B cell (primary cell): Measurements from ENCODE around the gene CCDC7. TPM values are rescaled to one million over a fixed set of nuclear protein-coding genes. Genes with fewer than 3 reads are reported as not detected.

ENCODE experiments used
- ATAC-seq: fragments of 200-7000 bp; cut with Tn5 transposase; one replicate; pipeline ENCODE4 v1.10.0; 2021; ENCODE audit warnings: low read depth, mild to moderate bottlenecking, moderate number of reproducible peaks, moderate library complexity
- CTCF ChIA-PET: fragments of 350-600 bp; sonication (Branson Sonifier 250); formaldehyde crosslinking; loops from one replicate; lab custom pipeline; 2021; ENCODE audit warnings: antibody characterized with exemption, inconsistent platforms; lab: Charles Lee
- POLR2A ChIA-PET: fragments of 350-600 bp; sonication (Branson Sonifier 250); formaldehyde crosslinking; loops from one replicate; lab custom pipeline; 2021; ENCODE audit warnings: antibody characterized with exemption; lab: Charles Lee
- DNase-seq: peaks from one replicate; pipeline ENCODE4 v3.0.0; 2013
- H2AFZ ChIP-seq: 2 replicates; pipeline ENCODE4 v1.6.1; 2012; ENCODE audit warnings: mild to moderate bottlenecking, low read depth, low read length; ENCODE audit not compliant: insufficient read depth, poor library complexity, severe bottlenecking
- H3K27ac ChIP-seq, 2 donors: 1 replicate in 1 of 2; 2 replicates in 1 of 2; pipeline ENCODE4 v1.5.1; 2012 to 2013; ENCODE audit warnings: low read length in 2 of 2, mild to moderate bottlenecking in 2 of 2, moderate library complexity in 1 of 2
- H3K27me3 ChIP-seq, 4 experiments: fragments of 200-600 bp in 1 of 4; sonication (generic) in 1 of 4; replicated peaks in 1 of 4; 1 replicate in 2 of 4; 2 replicates in 2 of 4; pipeline versions ENCODE4 v1.6.1 to v1.7.0; 2013 to 2016; ENCODE audit warnings: low read length in 3 of 4, mild to moderate bottlenecking in 2 of 4, mixed read lengths in 1 of 4, moderate library complexity in 1 of 4; ENCODE audit not compliant: insufficient read depth in 4 of 4, control insufficient read depth in 3 of 4; ENCODE audit errors: control extremely low read depth in 1 of 4
- H3K36me3 ChIP-seq, 2 experiments: replicated peaks in 1 of 2; 1 replicate in 1 of 2; 2 replicates in 1 of 2; pipeline versions ENCODE4 v1.6.1 to v1.7.1; 2013; ENCODE audit warnings: low read length in 1 of 2; ENCODE audit not compliant: insufficient read depth in 2 of 2, control insufficient read depth in 1 of 2; ENCODE audit errors: control extremely low read depth in 1 of 2, extremely low read depth in 1 of 2
- H3K4me1 ChIP-seq, 2 donors: fragments of 200-600 bp in 1 of 2; sonication (generic) in 1 of 2; 1 replicate in 1 of 2; 2 replicates in 1 of 2; pipeline versions ENCODE4 v1.5.1 to v1.6.1; 2013 to 2017; ENCODE audit warnings: low read length in 2 of 2; ENCODE audit not compliant: control insufficient read depth in 2 of 2, insufficient read depth in 2 of 2
- H3K4me2 ChIP-seq: replicated peaks from 2 replicates; pipeline ENCODE3; 2012; ENCODE audit warnings: mild to moderate bottlenecking, low read depth, low read length; ENCODE audit not compliant: poor library complexity, severe bottlenecking
- H3K4me3 ChIP-seq, 5 experiments: fragments of 200-600 bp in 1 of 5; sonication (generic) in 1 of 5; 1 replicate in 3 of 5; 2 replicates in 2 of 5; pipeline versions ENCODE4 v1.5.1 to v1.7.0; 2011 to 2016; ENCODE audit warnings: low read length in 4 of 5, mild to moderate bottlenecking in 4 of 5, low read depth in 2 of 5, control low read depth in 1 of 5, moderate library complexity in 1 of 5; ENCODE audit not compliant: insufficient read depth in 1 of 5; ENCODE audit errors: control extremely low read depth in 1 of 5, extremely low read depth in 1 of 5
- H3K79me2 ChIP-seq: fragments of 200-600 bp; sonication (generic); one replicate; pipeline ENCODE4 v1.6.0; 2016; ENCODE audit warnings: low read length; ENCODE audit not compliant: control insufficient read depth, insufficient read depth
- H3K9ac ChIP-seq: fragments of 200-600 bp; sonication (generic); 2 replicates; pipeline ENCODE4 v1.6.1; 2017; ENCODE audit warnings: mild to moderate bottlenecking, low read length, moderate library complexity
- H3K9me3 ChIP-seq, 3 donors: one replicate each; pipeline versions ENCODE4 v1.6.1 to v1.7.1; 2013; ENCODE audit warnings: low read length in 2 of 3; ENCODE audit not compliant: control insufficient read depth in 2 of 3, insufficient read depth in 1 of 3; ENCODE audit errors: control extremely low read depth in 1 of 3
- H4K20me1 ChIP-seq: 2 replicates; pipeline ENCODE4 v1.6.0; 2012; ENCODE audit warnings: mild to moderate bottlenecking, low read length; ENCODE audit not compliant: insufficient read depth, control insufficient read depth, poor library complexity, severe bottlenecking
- H3K27ac Mint-ChIP-seq: one replicate; pipeline ENCODE4 v1.8.0; 2021; ENCODE audit warnings: mixed read lengths
- H3K27me3 Mint-ChIP-seq: one replicate; pipeline ENCODE4 v1.8.0; 2021; ENCODE audit warnings: mixed read lengths
- H3K4me1 Mint-ChIP-seq: one replicate; pipeline ENCODE4 v1.8.0; 2021; ENCODE audit warnings: mixed read lengths
- H3K4me3 Mint-ChIP-seq: one replicate; pipeline ENCODE4 v1.8.0; 2021; ENCODE audit warnings: mixed read lengths
- H3K9me3 Mint-ChIP-seq: one replicate; pipeline ENCODE4 v1.8.0; 2022; ENCODE audit warnings: mixed read lengths; ENCODE audit not compliant: insufficient read depth
- EZH2 ChIP-seq: IDR thresholded peaks from 2 replicates; pipeline ENCODE4 v1.6.1; 2012; ENCODE audit warnings: borderline replicate concordance, low read depth, mild to moderate bottlenecking, moderate library complexity, low read length; ENCODE audit not compliant: insufficient read depth, poor library complexity, severe bottlenecking
- WGBS: methylation state at CpG from one replicate; pipeline ENCODE4 v1.1.5; 2013; ENCODE audit warnings: missing lambda C conversion rate; ENCODE audit not compliant: insufficient coverage; 5-methylcytosine and 5-hydroxymethylcytosine counted together
- intact Hi-C: fragments of 100-400 bp; cut with micrococcal nuclease; formaldehyde crosslinking; loops from one replicate; pipeline ENCODE4 v1.10.0; 2022
- polyA plus RNA-seq: library from polyadenylated mRNA; depleted of rRNA; stranded (reverse); fragments of >200 nt; gene quantifications from 2 replicates; pipeline ENCODE4 v1.2.3, GENCODE V29; 2012
- total RNA-seq, 2 donors: library from RNA; stranded (reverse); fragments of 120-200 nt in 1 of 2; gene quantifications; 1 replicate in 1 of 2; 2 replicates in 1 of 2; pipeline versions ENCODE4 v1.2.3 to v1.2.4, GENCODE V29; 2013 to 2022
- TF ChIP-seq, protein P1 (sequence below): fragments of 200-600 bp; IDR thresholded peaks from one replicate; pipeline ENCODE4 v1.8.0; 2022; ENCODE audit warnings: antibody characterized with exemption, mild to moderate bottlenecking

CCDC7 gene
- total and polyA plus RNA-seq, 2 donors (not counting 1 experiment from before 2014, with no cell fraction given): 2.6 to 26.6 TPM

- CTCF ChIA-PET: no interaction called here
- POLR2A ChIA-PET: no interaction called here
- H3K4me3 ChIP-seq: no peak overlapping the region
- TF ChIP-seq, protein P1, sequence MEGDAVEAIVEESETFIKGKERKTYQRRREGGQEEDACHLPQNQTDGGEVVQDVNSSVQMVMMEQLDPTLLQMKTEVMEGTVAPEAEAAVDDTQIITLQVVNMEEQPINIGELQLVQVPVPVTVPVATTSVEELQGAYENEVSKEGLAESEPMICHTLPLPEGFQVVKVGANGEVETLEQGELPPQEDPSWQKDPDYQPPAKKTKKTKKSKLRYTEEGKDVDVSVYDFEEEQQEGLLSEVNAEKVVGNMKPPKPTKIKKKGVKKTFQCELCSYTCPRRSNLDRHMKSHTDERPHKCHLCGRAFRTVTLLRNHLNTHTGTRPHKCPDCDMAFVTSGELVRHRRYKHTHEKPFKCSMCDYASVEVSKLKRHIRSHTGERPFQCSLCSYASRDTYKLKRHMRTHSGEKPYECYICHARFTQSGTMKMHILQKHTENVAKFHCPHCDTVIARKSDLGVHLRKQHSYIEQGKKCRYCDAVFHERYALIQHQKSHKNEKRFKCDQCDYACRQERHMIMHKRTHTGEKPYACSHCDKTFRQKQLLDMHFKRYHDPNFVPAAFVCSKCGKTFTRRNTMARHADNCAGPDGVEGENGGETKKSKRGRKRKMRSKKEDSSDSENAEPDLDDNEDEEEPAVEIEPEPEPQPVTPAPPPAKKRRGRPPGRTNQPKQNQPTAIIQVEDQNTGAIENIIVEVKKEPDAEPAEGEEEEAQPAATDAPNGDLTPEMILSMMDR: no peak
- TF ChIP-seq EZH2: no peak
- Mint-ChIP-seq H3K4me1 (no peaks in the 10 kb centered on the region), H3K27me3 (no peaks in the 10 kb centered on the region), H3K9me3 (no peaks in the 10 kb centered on the region), H3K27ac (no peak overlapping the region), H3K4me3 (no peak overlapping the region)
- no peak overlapping the region for H3K9ac ChIP-seq
- intact Hi-C loops: no loop called here
- no peaks in the 10 kb centered on the region for H3K9me3 ChIP-seq
- no peak for DNase-seq
- H3K79me2 ChIP-seq: no peaks in the 10 kb centered on the region
- ATAC-seq: no peak
- no peaks in the 10 kb centered on the region for H3K27me3 ChIP-seq
- H4K20me1 ChIP-seq: no peaks in the 10 kb centered on the region
- H3K27ac ChIP-seq: no peak overlapping the region
- WGBS: 99% methylated on average over 6 of the region's 11 CpGs
- no peak overlapping the region for H3K4me2 ChIP-seq
- no peaks in the 10 kb centered on the region for H3K4me1 ChIP-seq
- H3K36me3 ChIP-seq: no peaks in the 10 kb centered on the region
- no peak overlapping the region for H2AFZ ChIP-seq
Measured at GRCh38 chr10:32888161-32888927, 442.4 kb downstream of the CCDC7 start.

- no peak for TF ChIP-seq EZH2
- TF ChIP-seq, protein P1: no peak
- H3K4me3 ChIP-seq: no peak overlapping the region
- no peaks in the 10 kb centered on the region for H3K9me3 Mint-ChIP-seq
- H2AFZ ChIP-seq: no peak overlapping the region
- intact Hi-C loops: no loop called here
- ChIA-PET CTCF (no interaction called here), POLR2A (no interaction called here)
- no peaks in the 10 kb centered on the region for H3K4me1 ChIP-seq
- no peaks in the 10 kb centered on the region for H3K79me2 ChIP-seq
- no peak overlapping the region for H3K27ac ChIP-seq
- no peaks in the 10 kb centered on the region for H3K36me3 ChIP-seq
- H3K27me3 Mint-ChIP-seq: no peaks in the 10 kb centered on the region
- no peak overlapping the region for H3K9ac ChIP-seq
- no peaks in the 10 kb centered on the region for H4K20me1 ChIP-seq
- DNase-seq (no peak), ATAC-seq (no peak)
- H3K27ac Mint-ChIP-seq: no peak overlapping the region
- no peak overlapping the region for H3K4me3 Mint-ChIP-seq
- H3K4me2 ChIP-seq: no peak overlapping the region
- H3K4me1 Mint-ChIP-seq: no peaks in the 10 kb centered on the region
- no peaks in the 10 kb centered on the region for H3K27me3 ChIP-seq
- H3K9me3 ChIP-seq: no peaks in the 10 kb centered on the region
- WGBS: no CpG with 5 or more reads among the region's 1 CpG
Measured at GRCh38 chr10:32889631-32890212, 443.8 kb downstream of the CCDC7 start.
